K562 (cell line): ENCODE data around the gene UGT1A3. TPM values are rescaled to one million over a fixed set of nuclear protein-coding genes. Genes with fewer than 3 reads are reported as not detected.

Experiments
- ATAC-seq: fragments of 200-7000 bp; cut with Tn5 transposase; 3 replicates; pipeline ENCODE4 v1.9.1; 2020; ENCODE audit warnings: moderate library complexity
- BruUV-seq: library from RNA; stranded (reverse); fragments of 400-500 nt; replicated peaks from 2 replicates; lab custom pipeline; 2021; lab: Mats Ljungman, UMichigan
- CTCF ChIA-PET: fragments of 300-600 bp; formaldehyde crosslinking; extraction: SDS; loops from one replicate; lab custom pipeline; 2021; ENCODE audit warnings: low intra/inter-chr PET ratio; lab: Yijun Ruan, JAX
- POLR2A ChIA-PET: fragments of 300-600, 350-650 bp; sonication (Branson Sonifier 250); formaldehyde crosslinking; extraction: SDS; loops from one replicate; lab custom pipeline; 2021; ENCODE audit warnings: antibody characterized with exemption, inconsistent platforms; lab: Yijun Ruan, JAX
- DNase-seq, 4 experiments: peaks; one replicate each; pipeline versions ENCODE4 v3.0.0 to v3.0.0-alpha.2; 2011 to 2018; ENCODE audit warnings: low spot score in 3 of 4, mixed read lengths in 3 of 4; ENCODE audit errors: extremely low read depth in 1 of 4
- FAIRE-seq: peaks from 2 replicates; lab custom pipeline; 2011; peaks lifted over from hg19 to GRCh38; lab: Jason Lieb, UNC
- H2AFZ ChIP-seq: 2 replicates; pipeline ENCODE4 v1.6.0; 2011; ENCODE audit warnings: low read depth, low read length, control low read depth, inconsistent platforms
- H3K27ac ChIP-seq: fragments of 200-600 bp; 3 replicates; pipeline ENCODE4 v1.8.0; 2011; ENCODE audit warnings: low read depth, mild to moderate bottlenecking, control low read depth, inconsistent platforms, low read length, moderate library complexity, mixed read lengths; ENCODE audit errors: extremely low read depth
- H3K27me3 ChIP-seq, 2 experiments: fragments of 300-600 bp in 1 of 2; 2 replicates in 1 of 2; 3 replicates in 1 of 2; pipeline versions ENCODE4 v1.6.0 to v1.8.0; 2011; ENCODE audit warnings: inconsistent platforms in 2 of 2, low read length in 2 of 2, mild to moderate bottlenecking in 1 of 2, mixed read lengths in 1 of 2, moderate library complexity in 1 of 2; ENCODE audit not compliant: control insufficient read depth in 2 of 2, insufficient read depth in 2 of 2
- H3K36me3 ChIP-seq: fragments of 300-600 bp; 3 replicates; pipeline ENCODE4 v1.8.0; 2011; ENCODE audit warnings: mild to moderate bottlenecking, low read length, inconsistent platforms; ENCODE audit not compliant: control insufficient read depth, insufficient read depth
- H3K4me1 ChIP-seq, 2 experiments: fragments of 200-600 bp in 1 of 2; replicated peaks in 1 of 2; 2 replicates in 1 of 2; 3 replicates in 1 of 2; pipeline versions ENCODE4 v1.5.1 to v1.8.0; 2011; ENCODE audit warnings: inconsistent platforms in 2 of 2, low read length in 2 of 2, mild to moderate bottlenecking in 1 of 2, mixed read lengths in 1 of 2, moderate library complexity in 1 of 2; ENCODE audit not compliant: control insufficient read depth in 2 of 2, insufficient read depth in 2 of 2
- H3K4me2 ChIP-seq: 2 replicates; pipeline ENCODE4 v1.6.1; 2011; ENCODE audit warnings: low read length, control low read depth, inconsistent platforms, mixed read lengths; ENCODE audit not compliant: insufficient read depth
- H3K4me3 ChIP-seq: fragments of 200-600 bp; sonication (generic), shearing (Covaris generic); 2 replicates; pipeline ENCODE4 v1.5.1; 2016; ENCODE audit warnings: control low read depth, inconsistent platforms
- H3K79me2 ChIP-seq: fragments of 200-600 bp; 3 replicates; pipeline ENCODE4 v1.8.0; 2011; ENCODE audit warnings: low read length, inconsistent platforms; ENCODE audit not compliant: control insufficient read depth, insufficient read depth
- H3K9ac ChIP-seq, 2 experiments: 2 replicates each; pipeline versions ENCODE4 v1.6.0 to v1.6.1; 2011; ENCODE audit warnings: low read depth in 2 of 2, low read length in 2 of 2, control low read depth in 1 of 2, inconsistent platforms in 1 of 2, mild to moderate bottlenecking in 1 of 2, mixed read lengths in 1 of 2; ENCODE audit not compliant: insufficient read depth in 1 of 2
- H3K9me1 ChIP-seq: one replicate; pipeline ENCODE4 v1.6.0; 2011; ENCODE audit warnings: inconsistent platforms, mild to moderate bottlenecking, low read length, moderate library complexity; ENCODE audit not compliant: control insufficient read depth, insufficient read depth
- H3K9me3 ChIP-seq: replicated peaks from 2 replicates; pipeline ENCODE4 v1.5.1; 2011; ENCODE audit warnings: low read depth, low read length, inconsistent platforms; ENCODE audit not compliant: control insufficient read depth, insufficient read depth
- H4K20me1 ChIP-seq: replicated peaks from 2 replicates; pipeline ENCODE4 v1.6.1; 2011; ENCODE audit warnings: low read length, inconsistent platforms, mixed read lengths; ENCODE audit not compliant: control insufficient read depth, insufficient read depth
- ELF2 ChIP-seq: fragments of 250-450 bp; sonication (Bioruptor Pico); IDR thresholded peaks from 2 replicates; pipeline ENCODE4 v1.5.0; 2021; ENCODE audit warnings: mild to moderate bottlenecking
- RCOR1 ChIP-seq, 2 experiments: IDR thresholded peaks; 2 replicates each; pipeline ENCODE4 v1.6.1; 2012; ENCODE audit warnings: low read depth in 2 of 2, low read length in 2 of 2, borderline replicate concordance in 1 of 2, improper control_type of control experiment in 1 of 2
- STAT5B ChIP-seq: fragments of 250-450 bp; sonication (Bioruptor Pico); IDR thresholded peaks from 2 replicates; pipeline ENCODE4 v1.8.0; 2021; ENCODE audit warnings: mild to moderate bottlenecking, inconsistent platforms
- ZC3H8 ChIP-seq: fragments of 450-650 bp; IDR thresholded peaks from 2 replicates; pipeline ENCODE4 v1.6.1; 2017
- WGBS: fragments of 100-300 bp; shearing (Covaris generic); methylation state at CpG from one replicate; pipeline ENCODE4 v1.1.6; 2016; ENCODE audit warnings: low coverage, mixed read lengths; ENCODE audit not compliant: insufficient coverage; ENCODE audit errors: missing lambda C conversion rate; 5-methylcytosine and 5-hydroxymethylcytosine counted together
- in situ Hi-C: fragments of 300-500 bp; cut with MboI; formaldehyde crosslinking; loops from 4 replicates; pipeline ENCODE4 v1.15.0; 2018; ENCODE audit warnings: inconsistent platforms, mixed read lengths
- intact Hi-C: fragments of 100-400 bp; cut with micrococcal nuclease; formaldehyde crosslinking; loops from 2 replicates; pipeline ENCODE4 v1.14.2; 2022
- polyA plus RNA-seq, 8 experiments: library from polyadenylated mRNA; depleted of rRNA in 4 of 8; stranded (reverse) in 5 of 8; unstranded in 3 of 8; fragments of >200 nt; fragmentation: Nextera tagmentation in 2 of 8; fragmentation: Illumina TruSeq in 1 of 8; extraction: Ambion mirVana in 2 of 8; extraction: Trizol in 1 of 8; gene quantifications; 2 replicates each; pipeline versions ENCODE4 v1.2.1 to v1.2.3, GENCODE V29; 2011 to 2014; ENCODE audit warnings: inconsistent platforms in 1 of 8, missing spikeins in 1 of 8
- total RNA-seq, 7 experiments: library from RNA; depleted of rRNA in 6 of 7; stranded (reverse); fragments of >200 nt in 6 of 7; fragmentation: Illumina TruSeq in 2 of 7; extraction: Trizol in 2 of 7; gene quantifications; 2 replicates each; pipeline versions ENCODE4 v1.2.1 to v1.2.3, GENCODE V29; 2011 to 2021; ENCODE audit warnings: low replicate concordance in 1 of 7
- TF ChIP-seq, protein P1 (sequence below): fragments of 450-650 bp; IDR thresholded peaks from 2 replicates; pipeline ENCODE4 v1.6.1; 2018; ENCODE audit warnings: mild to moderate bottlenecking, low read depth; ENCODE audit not compliant: partially characterized antibody
- TF ChIP-seq, protein P2 (sequence below): fragments of 250-450 bp; sonication (Bioruptor Pico); IDR thresholded peaks from 2 replicates; pipeline ENCODE4 v1.4.0; 2020
- TF ChIP-seq, protein P3 (sequence below): fragments of 250-450 bp; sonication (Bioruptor Pico); IDR thresholded peaks from 2 replicates; pipeline ENCODE4 v1.4.0; 2020; ENCODE audit warnings: mild to moderate bottlenecking, moderate library complexity

Gene UGT1A3
- total and polyA plus RNA-seq, 9 of the 15 experiments (the other 6 are each of a cell fraction or from before 2014, with no cell fraction given) = not detected

DNA sequence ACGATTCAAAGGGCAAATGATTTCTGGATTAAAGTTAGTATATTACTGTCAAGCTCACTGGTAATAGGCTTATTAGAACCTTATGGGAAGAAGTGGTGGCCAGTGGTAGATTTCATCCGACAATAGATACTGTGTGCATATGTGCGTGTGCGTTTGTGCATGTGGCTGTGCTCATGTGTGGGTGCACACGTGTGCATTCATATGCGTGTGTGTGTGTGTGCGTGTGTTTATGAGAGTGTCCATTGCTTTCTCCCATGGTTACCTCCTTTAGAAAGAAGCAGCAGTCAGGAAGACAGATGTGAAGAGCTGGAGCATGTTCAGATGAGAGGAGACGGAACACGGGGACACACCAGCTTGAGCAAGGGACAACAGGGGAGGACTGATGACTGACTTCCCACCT lies 40.4 kb downstream of the UGT1A3 start:
- 2% methylated on average over 9 of the region's 9 CpGs for WGBS
- TF ChIP-seq, protein P1, sequence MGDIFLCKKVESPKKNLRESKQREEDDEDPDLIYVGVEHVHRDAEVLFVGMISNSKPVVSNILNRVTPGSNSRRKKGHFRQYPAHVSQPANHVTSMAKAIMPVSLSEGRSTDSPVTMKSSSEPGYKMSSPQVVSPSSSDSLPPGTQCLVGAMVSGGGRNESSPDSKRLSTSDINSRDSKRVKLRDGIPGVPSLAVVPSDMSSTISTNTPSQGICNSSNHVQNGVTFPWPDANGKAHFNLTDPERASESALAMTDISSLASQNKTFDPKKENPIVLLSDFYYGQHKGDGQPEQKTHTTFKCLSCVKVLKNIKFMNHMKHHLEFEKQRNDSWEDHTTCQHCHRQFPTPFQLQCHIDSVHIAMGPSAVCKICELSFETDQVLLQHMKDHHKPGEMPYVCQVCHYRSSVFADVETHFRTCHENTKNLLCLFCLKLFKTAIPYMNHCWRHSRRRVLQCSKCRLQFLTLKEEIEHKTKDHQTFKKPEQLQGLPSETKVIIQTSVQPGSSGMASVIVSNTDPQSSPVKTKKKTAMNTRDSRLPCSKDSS = no peak
- TF ChIP-seq RCOR1 (IDR thresholded peaks at IDR 0.05; ENCODE audit: borderline replicate concordance in 1 of 2, low read depth in 2 of 2, low read length in 2 of 2) = no peak
- Histone ChIP-seq H2AFZ (no peak overlapping the region), H3K36me3 (no peaks in the 10 kb centered on the region), H3K79me2 (no peaks in the 10 kb centered on the region), H3K4me2 (no peak overlapping the region), H4K20me1 (no peaks in the 10 kb centered on the region), H3K27me3 (peaks cover 0 to 13% of the 10 kb centered on the region in 2 experiments; a peak in 3 of 5 replicates), H3K27ac (no peak overlapping the region), H3K9me3 (no peaks in the 10 kb centered on the region), H3K9ac (no peak overlapping the region), H3K4me3 (no peak overlapping the region), H3K9me1 (no peaks in the 10 kb centered on the region), H3K4me1 (no peaks in the 10 kb centered on the region)
- in situ Hi-C loops = no loop called here
- ChIA-PET CTCF (no interaction called here), POLR2A (interaction anchor here (1.0 to 1.3 kb wide), 2 partner anchors 11 to 42 kb away, joined by 4 to 5 read pairs; no protein-coding TSS in a partner anchor)
- DNase-seq (no peak), FAIRE-seq (no peak), ATAC-seq (no peak)
- intact Hi-C loops = no loop called here
- BruUV-seq = no TSS peak

DNA sequence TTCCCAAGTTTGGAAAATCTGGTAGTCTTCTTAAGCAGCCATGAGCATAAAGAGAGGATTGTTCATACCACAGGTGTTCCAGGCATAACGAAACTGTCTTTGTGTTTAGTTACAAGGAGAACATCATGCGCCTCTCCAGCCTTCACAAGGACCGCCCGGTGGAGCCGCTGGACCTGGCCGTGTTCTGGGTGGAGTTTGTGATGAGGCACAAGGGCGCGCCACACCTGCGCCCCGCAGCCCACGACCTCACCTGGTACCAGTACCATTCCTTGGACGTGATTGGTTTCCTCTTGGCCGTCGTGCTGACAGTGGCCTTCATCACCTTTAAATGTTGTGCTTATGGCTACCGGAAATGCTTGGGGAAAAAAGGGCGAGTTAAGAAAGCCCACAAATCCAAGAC lies 43.3 kb downstream of the UGT1A3 start:
- 0% methylated on average over 13 of the region's 16 CpGs for WGBS
- ATAC-seq (no peak), FAIRE-seq (no peak), DNase-seq (no peak)
- ChIA-PET POLR2A (no interaction called here), CTCF (no interaction called here)
- Histone ChIP-seq H3K27ac (no peak overlapping the region), H3K27me3 (peaks cover 0 to 13% of the 10 kb centered on the region in 2 experiments; a peak in 3 of 5 replicates), H3K4me1 (no peaks in the 10 kb centered on the region), H3K79me2 (no peaks in the 10 kb centered on the region), H2AFZ (no peak overlapping the region), H3K9me3 (no peaks in the 10 kb centered on the region), H4K20me1 (no peaks in the 10 kb centered on the region), H3K4me2 (no peak overlapping the region), H3K9ac (no peak overlapping the region), H3K36me3 (no peaks in the 10 kb centered on the region), H3K4me3 (no peak overlapping the region), H3K9me1 (no peaks in the 10 kb centered on the region)
- intact Hi-C loops = no loop called here
- in situ Hi-C loops = no loop called here
- BruUV-seq = no TSS peak
- TF ChIP-seq ELF2 (CRISPR knock-in tag) (no peak), ZC3H8 (no peak), STAT5B (no peak)
- TF ChIP-seq, protein P2, sequence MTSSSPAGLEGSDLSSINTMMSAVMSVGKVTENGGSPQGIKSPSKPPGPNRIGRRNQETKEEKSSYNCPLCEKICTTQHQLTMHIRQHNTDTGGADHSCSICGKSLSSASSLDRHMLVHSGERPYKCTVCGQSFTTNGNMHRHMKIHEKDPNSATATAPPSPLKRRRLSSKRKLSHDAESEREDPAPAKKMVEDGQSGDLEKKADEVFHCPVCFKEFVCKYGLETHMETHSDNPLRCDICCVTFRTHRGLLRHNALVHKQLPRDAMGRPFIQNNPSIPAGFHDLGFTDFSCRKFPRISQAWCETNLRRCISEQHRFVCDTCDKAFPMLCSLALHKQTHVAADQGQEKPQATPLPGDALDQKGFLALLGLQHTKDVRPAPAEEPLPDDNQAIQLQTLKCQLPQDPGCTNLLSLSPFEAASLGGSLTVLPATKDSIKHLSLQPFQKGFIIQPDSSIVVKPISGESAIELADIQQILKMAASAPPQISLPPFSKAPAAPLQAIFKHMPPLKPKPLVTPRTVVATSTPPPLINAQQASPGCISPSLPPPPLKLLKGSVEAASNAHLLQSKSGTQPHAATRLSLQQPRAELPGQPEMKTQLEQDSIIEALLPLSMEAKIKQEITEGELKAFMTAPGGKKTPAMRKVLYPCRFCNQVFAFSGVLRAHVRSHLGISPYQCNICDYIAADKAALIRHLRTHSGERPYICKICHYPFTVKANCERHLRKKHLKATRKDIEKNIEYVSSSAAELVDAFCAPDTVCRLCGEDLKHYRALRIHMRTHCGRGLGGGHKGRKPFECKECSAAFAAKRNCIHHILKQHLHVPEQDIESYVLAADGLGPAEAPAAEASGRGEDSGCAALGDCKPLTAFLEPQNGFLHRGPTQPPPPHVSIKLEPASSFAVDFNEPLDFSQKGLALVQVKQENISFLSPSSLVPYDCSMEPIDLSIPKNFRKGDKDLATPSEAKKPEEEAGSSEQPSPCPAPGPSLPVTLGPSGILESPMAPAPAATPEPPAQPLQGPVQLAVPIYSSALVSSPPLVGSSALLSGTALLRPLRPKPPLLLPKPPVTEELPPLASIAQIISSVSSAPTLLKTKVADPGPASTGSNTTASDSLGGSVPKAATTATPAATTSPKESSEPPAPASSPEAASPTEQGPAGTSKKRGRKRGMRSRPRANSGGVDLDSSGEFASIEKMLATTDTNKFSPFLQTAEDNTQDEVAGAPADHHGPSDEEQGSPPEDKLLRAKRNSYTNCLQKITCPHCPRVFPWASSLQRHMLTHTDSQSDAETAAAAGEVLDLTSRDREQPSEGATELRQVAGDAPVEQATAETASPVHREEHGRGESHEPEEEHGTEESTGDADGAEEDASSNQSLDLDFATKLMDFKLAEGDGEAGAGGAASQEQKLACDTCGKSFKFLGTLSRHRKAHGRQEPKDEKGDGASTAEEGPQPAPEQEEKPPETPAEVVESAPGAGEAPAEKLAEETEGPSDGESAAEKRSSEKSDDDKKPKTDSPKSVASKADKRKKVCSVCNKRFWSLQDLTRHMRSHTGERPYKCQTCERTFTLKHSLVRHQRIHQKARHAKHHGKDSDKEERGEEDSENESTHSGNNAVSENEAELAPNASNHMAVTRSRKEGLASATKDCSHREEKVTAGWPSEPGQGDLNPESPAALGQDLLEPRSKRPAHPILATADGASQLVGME (CRISPR knock-in tag) = no peak
- TF ChIP-seq, protein P3, sequence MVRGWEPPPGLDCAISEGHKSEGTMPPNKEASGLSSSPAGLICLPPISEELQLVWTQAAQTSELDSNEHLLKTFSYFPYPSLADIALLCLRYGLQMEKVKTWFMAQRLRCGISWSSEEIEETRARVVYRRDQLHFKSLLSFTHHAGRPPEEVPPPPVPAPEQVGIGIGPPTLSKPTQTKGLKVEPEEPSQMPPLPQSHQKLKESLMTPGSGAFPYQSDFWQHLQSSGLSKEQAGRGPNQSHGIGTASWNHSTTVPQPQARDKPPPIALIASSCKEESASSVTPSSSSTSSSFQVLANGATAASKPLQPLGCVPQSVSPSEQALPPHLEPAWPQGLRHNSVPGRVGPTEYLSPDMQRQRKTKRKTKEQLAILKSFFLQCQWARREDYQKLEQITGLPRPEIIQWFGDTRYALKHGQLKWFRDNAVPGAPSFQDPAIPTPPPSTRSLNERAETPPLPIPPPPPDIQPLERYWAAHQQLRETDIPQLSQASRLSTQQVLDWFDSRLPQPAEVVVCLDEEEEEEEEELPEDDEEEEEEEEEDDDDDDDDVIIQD (CRISPR knock-in tag) = no peak
